Erythroblast (primary cell): ENCODE results near the gene LRRC3.

ENCODE experiments used
- GATA1 ChIP-seq: IDR thresholded peaks from 2 replicates; pipeline ENCODE4 v1.6.1; 2011; ENCODE audit warnings: low read depth, mild to moderate bottlenecking, control low read depth, low read length, moderate library complexity
- POLR2A ChIP-seq: IDR thresholded peaks from 2 replicates; pipeline ENCODE4 v1.6.1; 2011; ENCODE audit warnings: mild to moderate bottlenecking, low read length

DNA sequence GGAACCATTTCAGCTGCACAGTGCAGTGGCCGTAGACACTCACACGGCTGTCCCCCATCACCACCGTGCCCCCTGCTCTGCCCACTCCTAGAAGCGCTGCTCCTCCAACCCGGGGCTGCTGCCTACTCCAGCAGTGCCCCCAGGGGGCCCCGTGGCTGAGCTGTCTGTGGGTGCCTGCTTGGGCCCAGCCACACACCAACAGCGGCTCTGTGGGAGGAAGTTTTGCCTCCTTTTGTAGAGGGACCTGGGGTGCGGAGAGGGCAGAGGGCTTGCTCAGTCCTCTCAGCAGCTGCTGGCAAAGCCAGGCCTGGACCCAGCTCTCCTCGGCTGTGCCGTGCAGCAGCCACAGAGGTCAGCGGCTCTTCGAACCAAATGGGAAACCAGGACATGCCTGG lies 11.4 kb upstream of the LRRC3 start:
- no peak for TF ChIP-seq POLR2A
- no peak for TF ChIP-seq GATA1
